ENCODE results near the gene SLC8B1. TPM values are rescaled to one million over a fixed set of nuclear protein-coding genes. Genes with fewer than 3 reads are reported as not detected.

Gene SLC8B1
- total and polyA plus RNA-seq, 2 donors (not counting 3 experiments of a cell fraction or from before 2014, with no cell fraction given), result 29.9 to 45.4 TPM

DNA sequence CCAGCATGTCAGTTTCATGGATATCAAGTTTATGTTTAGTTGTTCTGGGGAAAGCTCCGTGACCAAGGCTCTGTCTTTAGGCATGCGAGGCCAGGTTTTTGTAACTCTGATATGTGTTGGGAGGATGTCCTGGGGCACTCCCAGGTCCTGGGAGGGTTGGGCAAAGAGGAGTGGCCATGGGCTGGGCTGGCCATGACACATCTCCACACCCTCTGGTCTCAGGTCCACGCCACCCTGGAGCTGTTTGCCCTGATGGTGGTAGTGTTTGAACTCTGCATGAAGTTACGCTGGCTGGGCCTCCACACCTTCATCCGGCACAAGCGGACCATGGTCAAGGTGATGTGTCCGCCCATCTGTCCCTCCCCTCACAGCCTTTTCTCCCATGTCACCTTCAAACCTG lies 67.3 kb downstream of the SLC8B1 start:
- TF ChIP-seq MYC (IDR thresholded peaks at IDR 0.05; ENCODE audit: low read depth, low read length) (no peak), JUN (IDR thresholded peaks at IDR 0.05; ENCODE audit: borderline replicate concordance, insufficient read depth, insufficient read length, low read depth) (no peak), EZH2 (IDR thresholded peaks at IDR 0.05; ENCODE audit: borderline replicate concordance, low read depth, low read length, severe bottlenecking) (no peak), GATA2 (IDR thresholded peaks at IDR 0.05; ENCODE audit: insufficient read depth, insufficient read length, low read depth, low read length) (no peak), POLR2AphosphoS5 (IDR thresholded peaks at IDR 0.05; ENCODE audit: insufficient read depth, low read depth, low read length) (no peak), POLR2A (IDR thresholded peaks at IDR 0.05; ENCODE audit: low read depth, low read length) (no peak), FOS (IDR thresholded peaks at IDR 0.05; ENCODE audit: borderline replicate concordance, insufficient read depth, low read length) (no peak)
- TF ChIP-seq, protein P1, sequence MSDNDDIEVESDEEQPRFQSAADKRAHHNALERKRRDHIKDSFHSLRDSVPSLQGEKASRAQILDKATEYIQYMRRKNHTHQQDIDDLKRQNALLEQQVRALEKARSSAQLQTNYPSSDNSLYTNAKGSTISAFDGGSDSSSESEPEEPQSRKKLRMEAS (IDR thresholded peaks at IDR 0.05; ENCODE audit: insufficient read depth, insufficient read length), result no peak
- TF ChIP-seq, protein P2, sequence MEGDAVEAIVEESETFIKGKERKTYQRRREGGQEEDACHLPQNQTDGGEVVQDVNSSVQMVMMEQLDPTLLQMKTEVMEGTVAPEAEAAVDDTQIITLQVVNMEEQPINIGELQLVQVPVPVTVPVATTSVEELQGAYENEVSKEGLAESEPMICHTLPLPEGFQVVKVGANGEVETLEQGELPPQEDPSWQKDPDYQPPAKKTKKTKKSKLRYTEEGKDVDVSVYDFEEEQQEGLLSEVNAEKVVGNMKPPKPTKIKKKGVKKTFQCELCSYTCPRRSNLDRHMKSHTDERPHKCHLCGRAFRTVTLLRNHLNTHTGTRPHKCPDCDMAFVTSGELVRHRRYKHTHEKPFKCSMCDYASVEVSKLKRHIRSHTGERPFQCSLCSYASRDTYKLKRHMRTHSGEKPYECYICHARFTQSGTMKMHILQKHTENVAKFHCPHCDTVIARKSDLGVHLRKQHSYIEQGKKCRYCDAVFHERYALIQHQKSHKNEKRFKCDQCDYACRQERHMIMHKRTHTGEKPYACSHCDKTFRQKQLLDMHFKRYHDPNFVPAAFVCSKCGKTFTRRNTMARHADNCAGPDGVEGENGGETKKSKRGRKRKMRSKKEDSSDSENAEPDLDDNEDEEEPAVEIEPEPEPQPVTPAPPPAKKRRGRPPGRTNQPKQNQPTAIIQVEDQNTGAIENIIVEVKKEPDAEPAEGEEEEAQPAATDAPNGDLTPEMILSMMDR (IDR thresholded peaks at IDR 0.05; ENCODE audit: extremely low read depth in 1 of 2, insufficient read depth in 1 of 2, low read depth in 1 of 2, low read length in 2 of 2), result no peak
- CTCF ChIA-PET, result interaction anchor here (0.6 kb wide), 1 partner anchor 39 kb away, joined by 4 read pairs; no protein-coding TSS in a partner anchor
- Histone ChIP-seq H3K4me1 (ENCODE audit: control insufficient read depth, extremely low read depth, insufficient read depth, low read length) (no peaks in the 10 kb centered on the region), H3K4me2 (ENCODE audit: insufficient read depth, low read length) (no peak overlapping the region), H3K27ac (ENCODE audit: insufficient read depth, low read depth, low read length) (no peak overlapping the region), H3K9me3 (replicated peaks; ENCODE audit: control insufficient read depth, insufficient read depth, low read length) (no peaks in the 10 kb centered on the region), H3K36me3 (ENCODE audit: control insufficient read depth in 2 of 2, extremely low read depth in 1 of 2, insufficient read depth in 2 of 2, low read length in 2 of 2) (peaks cover 0 to 12% of the 10 kb centered on the region in 2 experiments), H3K79me2 (ENCODE audit: control insufficient read depth, insufficient read depth, low read length) (no peaks in the 10 kb centered on the region), H3K4me3 (replicated peaks in 1 of 3; ENCODE audit: insufficient read depth in 1 of 3, low read depth in 1 of 3, low read length in 3 of 3) (no peak overlapping the region), H2AFZ (ENCODE audit: low read depth, low read length) (no peak overlapping the region), H3K9ac (replicated peaks; ENCODE audit: extremely low read depth, insufficient read depth, low read length) (no peak overlapping the region), H4K20me1 (replicated peaks; ENCODE audit: control insufficient read depth, extremely low read depth, insufficient read depth, low read length) (no peaks in the 10 kb centered on the region), H3K27me3 (ENCODE audit: control insufficient read depth in 2 of 2, insufficient read depth in 2 of 2, low read length in 2 of 2) (no peaks in the 10 kb centered on the region), H3K9me1 (replicated peaks; ENCODE audit: control insufficient read depth, extremely low read depth, insufficient read depth, low read length) (no peaks in the 10 kb centered on the region)
- intact Hi-C loops (cut with micrococcal nuclease) (no loop called here), dilution Hi-C loops (cut with MboI; ENCODE audit: extremely low pct_ligation_motif_present, low sequenced_read_pairs) (no loop called here)
- POLR2A ChIA-PET, result no interaction called here
- no peak for FAIRE-seq
- DNase-seq (ENCODE audit: low read depth, low spot score), result no peak
- no TSS peak for BruUV-seq (replicated peaks)
